Ovary (tissue), 3 donors: ENCODE data around the gene IBSP.

Source experiments
- EP300 ChIP-seq: sonication (generic); formaldehyde crosslinking; IDR thresholded peaks from one replicate; pipeline ENCODE4 v1.6.1; 2017; ENCODE audit warnings: antibody characterized with exemption
- POLR2A ChIP-seq: fragments of 450-650 bp; IDR thresholded peaks from one replicate; pipeline ENCODE4 v1.6.1; 2017; ENCODE audit warnings: antibody characterized with exemption, mild to moderate bottlenecking, moderate library complexity
- TF ChIP-seq, protein P1 (sequence below), 3 donors: fragments of 450-650 bp in 2 of 3; fragments of 200-600 bp in 1 of 3; IDR thresholded peaks; one replicate each; pipeline versions ENCODE4 v1.5.1 to v1.8.0; 2016 to 2022; ENCODE audit warnings: antibody characterized with exemption in 3 of 3, mild to moderate bottlenecking in 1 of 3
- donor health status: DM: no; HTN: no; CAD: no.

DNA sequence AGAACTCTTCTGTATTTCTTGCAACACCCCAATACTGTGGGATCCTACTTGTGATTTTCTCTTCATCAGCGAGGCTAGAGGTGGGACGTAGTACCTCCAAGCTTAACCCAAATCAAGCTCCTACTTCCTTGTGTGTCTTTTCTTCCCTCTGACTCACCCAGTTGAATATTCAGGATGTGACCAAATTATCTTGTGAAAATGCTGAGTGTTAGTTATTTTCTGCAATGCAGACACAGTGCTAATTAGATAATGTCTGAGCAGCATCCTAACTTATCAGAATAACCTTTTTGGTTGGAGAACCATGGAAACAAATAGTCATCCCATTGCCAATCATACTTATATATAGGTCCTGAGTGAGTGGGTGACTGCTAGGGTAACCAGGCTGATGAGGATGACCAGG, 35.8 kb downstream of the IBSP start:
- TF ChIP-seq, protein P1, sequence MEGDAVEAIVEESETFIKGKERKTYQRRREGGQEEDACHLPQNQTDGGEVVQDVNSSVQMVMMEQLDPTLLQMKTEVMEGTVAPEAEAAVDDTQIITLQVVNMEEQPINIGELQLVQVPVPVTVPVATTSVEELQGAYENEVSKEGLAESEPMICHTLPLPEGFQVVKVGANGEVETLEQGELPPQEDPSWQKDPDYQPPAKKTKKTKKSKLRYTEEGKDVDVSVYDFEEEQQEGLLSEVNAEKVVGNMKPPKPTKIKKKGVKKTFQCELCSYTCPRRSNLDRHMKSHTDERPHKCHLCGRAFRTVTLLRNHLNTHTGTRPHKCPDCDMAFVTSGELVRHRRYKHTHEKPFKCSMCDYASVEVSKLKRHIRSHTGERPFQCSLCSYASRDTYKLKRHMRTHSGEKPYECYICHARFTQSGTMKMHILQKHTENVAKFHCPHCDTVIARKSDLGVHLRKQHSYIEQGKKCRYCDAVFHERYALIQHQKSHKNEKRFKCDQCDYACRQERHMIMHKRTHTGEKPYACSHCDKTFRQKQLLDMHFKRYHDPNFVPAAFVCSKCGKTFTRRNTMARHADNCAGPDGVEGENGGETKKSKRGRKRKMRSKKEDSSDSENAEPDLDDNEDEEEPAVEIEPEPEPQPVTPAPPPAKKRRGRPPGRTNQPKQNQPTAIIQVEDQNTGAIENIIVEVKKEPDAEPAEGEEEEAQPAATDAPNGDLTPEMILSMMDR (IDR thresholded peaks at IDR 0.05): no peak
- TF ChIP-seq POLR2A: no peak
- no peak for TF ChIP-seq EP300
